Naive thymus-derived CD4-positive, alpha-beta T cell (primary cell): ENCODE data around the gene HSF2BP. TPM values are rescaled to one million over a fixed set of nuclear protein-coding genes. Genes with fewer than 3 reads are reported as not detected.
A peak's percentile ranks its signal among the peaks of the same experiment; 100 is the strongest.

Experiments used
- ATAC-seq: fragments of 150-1000 bp; cut with Tn5 transposase; 2 replicates; pipeline ENCODE4 v1.10.0; 2021; ENCODE audit warnings: mild to moderate bottlenecking, moderate library complexity
- CTCF ChIA-PET: fragments of 350-600 bp; sonication (Branson Sonifier 250); formaldehyde crosslinking; loops from one replicate; lab custom pipeline; 2021; ENCODE audit warnings: antibody characterized with exemption; lab: Charles Lee
- POLR2A ChIA-PET: fragments of 350-600 bp; sonication (Branson Sonifier 250); formaldehyde crosslinking; loops from one replicate; lab custom pipeline; 2021; ENCODE audit warnings: antibody characterized with exemption, inconsistent platforms; lab: Charles Lee
- DNase-seq, 9 donors: peaks; one replicate each; pipeline versions ENCODE4 v3.0.0 to v3.0.0-alpha.2; 2020 to 2022; ENCODE audit warnings: mixed read lengths in 1 of 9
- H3K27ac ChIP-seq: one replicate; pipeline ENCODE4 v1.7.0; 2013; ENCODE audit warnings: mild to moderate bottlenecking, low read depth, low read length, moderate library complexity
- H3K27me3 ChIP-seq, 2 donors: one replicate each; pipeline ENCODE4 v1.7.0; 2013; ENCODE audit warnings: low read length in 2 of 2, mild to moderate bottlenecking in 2 of 2, moderate library complexity in 2 of 2; ENCODE audit not compliant: control insufficient read depth in 2 of 2, insufficient read depth in 2 of 2
- H3K36me3 ChIP-seq, 3 experiments: 1 replicate in 2 of 3; 2 replicates in 1 of 3; pipeline ENCODE4 v1.7.0; 2013; ENCODE audit warnings: low read length in 3 of 3, mild to moderate bottlenecking in 3 of 3, moderate library complexity in 1 of 3; ENCODE audit not compliant: insufficient read depth in 3 of 3, control insufficient read depth in 2 of 3
- H3K4me1 ChIP-seq, 2 donors: one replicate each; pipeline ENCODE4 v1.7.0; 2013; ENCODE audit warnings: low read length in 2 of 2, mild to moderate bottlenecking in 2 of 2, moderate library complexity in 1 of 2; ENCODE audit not compliant: control insufficient read depth in 2 of 2, insufficient read depth in 2 of 2
- H3K4me3 ChIP-seq: 2 replicates; pipeline ENCODE4 v1.7.0; 2013; ENCODE audit warnings: mild to moderate bottlenecking, low read length
- H3K9me3 ChIP-seq, 3 experiments: 1 replicate in 2 of 3; 2 replicates in 1 of 3; pipeline ENCODE4 v1.7.0; 2013; ENCODE audit warnings: low read length in 3 of 3; ENCODE audit not compliant: control insufficient read depth in 2 of 3
- H3K27ac Mint-ChIP-seq, 9 donors: one replicate each; pipeline ENCODE4 v1.8.0; 2020 to 2022; ENCODE audit warnings: mixed read lengths in 9 of 9, mild to moderate bottlenecking in 8 of 9, moderate library complexity in 5 of 9, inconsistent platforms in 2 of 9
- H3K27me3 Mint-ChIP-seq, 5 donors: one replicate each; pipeline ENCODE4 v1.8.0; 2021 to 2022; ENCODE audit warnings: mixed read lengths in 5 of 5, mild to moderate bottlenecking in 1 of 5
- H3K36me3 Mint-ChIP-seq, 5 donors: one replicate each; pipeline ENCODE4 v1.8.0; 2020 to 2022; ENCODE audit warnings: mixed read lengths in 5 of 5, mild to moderate bottlenecking in 3 of 5, inconsistent platforms in 1 of 5
- H3K4me1 Mint-ChIP-seq, 7 donors: one replicate each; pipeline ENCODE4 v1.8.0; 2020 to 2022; ENCODE audit warnings: mixed read lengths in 7 of 7, mild to moderate bottlenecking in 3 of 7, inconsistent platforms in 1 of 7
- H3K4me3 Mint-ChIP-seq, 10 donors: one replicate each; pipeline ENCODE4 v1.8.0; 2020 to 2022; ENCODE audit warnings: mild to moderate bottlenecking in 10 of 10, mixed read lengths in 10 of 10, moderate library complexity in 6 of 10, inconsistent platforms in 2 of 10
- H3K9me3 Mint-ChIP-seq, 11 donors: one replicate each; pipeline ENCODE4 v1.8.0; 2020 to 2022; ENCODE audit warnings: mixed read lengths in 11 of 11, mild to moderate bottlenecking in 4 of 11, inconsistent platforms in 1 of 11, moderate library complexity in 1 of 11
- intact Hi-C, 2 donors: fragments of 100-400 bp; cut with micrococcal nuclease; formaldehyde crosslinking; loops; one replicate each; pipeline ENCODE4 v1.15.1; 2023
- polyA plus RNA-seq, 2 donors: library from polyadenylated mRNA; unstranded; fragments of 300-500 nt; fragmentation: Illumina TruSeq; gene quantifications; one replicate each; pipeline ENCODE4 v1.2.3, GENCODE V29; 2021
- total RNA-seq, 6 experiments: library from RNA in 5 of 6; stranded (reverse) in 5 of 6; gene quantifications; 1 replicate in 5 of 6; 2 replicates in 1 of 6; pipeline ENCODE4 v1.2.3 and lab custom pipeline; 2021 to 2026

HSF2BP gene
- total and polyA plus RNA-seq, 7 experiments from 2014 or later = 0.28 to 1.4 (median 0.81) TPM

DNA sequence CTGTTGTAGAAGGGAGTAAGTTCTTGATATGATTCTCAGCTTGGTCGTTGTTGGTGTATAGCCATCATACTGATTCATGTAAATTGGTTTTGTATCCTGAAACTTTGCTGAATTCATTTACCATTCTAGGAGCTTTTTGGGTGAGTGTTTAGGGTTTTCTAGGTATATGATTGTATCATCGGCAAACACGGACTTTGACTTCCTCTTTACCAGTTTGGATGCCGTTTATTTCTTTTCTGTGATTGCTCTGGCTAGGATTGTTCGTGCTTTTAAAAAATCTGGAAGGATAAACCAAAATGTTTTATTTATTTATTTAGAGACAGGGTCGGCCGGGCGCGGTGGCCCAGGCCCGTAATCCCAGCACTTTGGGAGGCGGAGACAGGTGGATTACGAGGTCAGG, 20.7 kb upstream of the HSF2BP start:
- CTCF ChIA-PET = no interaction called here
- no peaks in the 10 kb centered on the region for H3K27me3 ChIP-seq
- intact Hi-C loops = no loop called here
- H3K27ac ChIP-seq = no peak overlapping the region
- no peaks in the 10 kb centered on the region for H3K4me1 ChIP-seq
- DNase-seq (no peak), ATAC-seq (no peak)
- H3K36me3 ChIP-seq = peaks cover 15 to 82% (median 27%) of the 10 kb centered on the region in 3 experiments
- H3K9me3 ChIP-seq = no peaks in the 10 kb centered on the region
- Mint-ChIP-seq H3K27me3 (no peaks in the 10 kb centered on the region), H3K4me3 (no peak overlapping the region), H3K27ac (peak overlapping the region in 2 of 9 donors; percentile 13 to 76), H3K36me3 (peaks cover 25 to 64% (median 35%) of the 10 kb centered on the region in 5 donors), H3K9me3 (peaks cover 0 to 1% (median 0%) of the 10 kb centered on the region in 11 donors), H3K4me1 (peaks cover 6 to 18% (median 11%) of the 10 kb centered on the region in 7 donors)
- POLR2A ChIA-PET = no interaction called here
- H3K4me3 ChIP-seq = no peak overlapping the region

DNA sequence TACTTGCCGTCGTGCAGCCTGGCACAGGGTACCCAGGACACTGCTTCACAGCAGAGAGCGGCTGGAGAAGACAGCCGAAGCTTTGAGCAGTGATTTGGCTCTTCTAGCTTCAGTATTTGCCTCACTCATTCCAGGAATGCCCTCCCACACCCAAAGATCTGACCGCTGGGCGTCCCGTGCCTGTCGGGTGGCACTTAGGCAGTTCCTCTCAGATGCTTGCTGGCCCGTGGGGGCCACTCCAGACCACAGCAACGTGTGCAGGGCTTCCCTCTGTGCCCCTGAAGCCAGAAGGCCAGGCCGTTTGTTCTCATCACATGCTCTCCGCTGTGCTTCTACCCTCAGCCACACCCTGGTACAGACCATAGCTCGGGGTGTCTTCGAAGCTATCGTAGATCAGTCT, 17.1 kb upstream of the HSF2BP start:
- H3K9me3 Mint-ChIP-seq = peaks cover 0 to 1% (median 0%) of the 10 kb centered on the region in 11 donors
- no peak overlapping the region for H3K27ac Mint-ChIP-seq
- Histone ChIP-seq H3K9me3 (no peaks in the 10 kb centered on the region), H3K4me1 (no peaks in the 10 kb centered on the region), H3K36me3 (peaks cover 22 to 78% (median 29%) of the 10 kb centered on the region in 3 experiments), H3K27ac (no peak overlapping the region), H3K4me3 (no peak overlapping the region), H3K27me3 (no peaks in the 10 kb centered on the region)
- H3K27me3 Mint-ChIP-seq = no peaks in the 10 kb centered on the region
- no peak for ATAC-seq
- H3K4me1 Mint-ChIP-seq = peaks cover 2 to 23% (median 11%) of the 10 kb centered on the region in 7 donors
- peaks cover 24 to 54% (median 28%) of the 10 kb centered on the region in 5 donors for H3K36me3 Mint-ChIP-seq
- POLR2A ChIA-PET = interaction anchor here (4.2 kb wide), 1 partner anchor 17 kb away, joined by 17 read pairs; the partner anchor contains the start of genes HSF2BP and RRP1B
- CTCF ChIA-PET = no interaction called here
- intact Hi-C loops = no loop called here
- DNase-seq = no peak
- H3K4me3 Mint-ChIP-seq = no peak overlapping the region

DNA sequence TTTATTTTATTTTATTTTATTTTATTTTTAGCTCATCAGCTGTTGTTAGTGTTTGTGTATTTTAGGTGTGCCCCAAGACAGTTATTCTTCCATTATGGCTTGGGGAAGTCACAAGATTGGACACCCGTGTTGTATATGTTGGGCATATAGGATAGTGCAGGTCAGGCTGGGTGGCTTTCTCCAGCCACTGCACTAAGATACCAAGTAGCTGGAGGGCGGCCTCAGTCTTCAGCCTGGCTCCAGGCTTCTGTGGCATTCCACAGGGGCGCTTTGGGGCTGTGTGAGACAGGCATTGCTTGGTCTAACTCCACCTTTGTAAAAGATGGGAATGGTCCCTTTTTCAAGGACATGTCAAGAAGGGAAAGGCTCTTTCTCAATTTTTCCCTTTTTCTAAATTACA, 16.6 kb upstream of the HSF2BP start:
- Histone ChIP-seq H3K36me3 (peaks cover 22 to 80% (median 30%) of the 10 kb centered on the region in 3 experiments), H3K4me3 (no peak overlapping the region), H3K27me3 (no peaks in the 10 kb centered on the region), H3K27ac (no peak overlapping the region), H3K4me1 (no peaks in the 10 kb centered on the region), H3K9me3 (no peaks in the 10 kb centered on the region)
- Mint-ChIP-seq H3K27me3 (no peaks in the 10 kb centered on the region), H3K4me1 (peaks cover 2 to 23% (median 11%) of the 10 kb centered on the region in 7 donors), H3K9me3 (peaks cover 0 to 1% (median 0%) of the 10 kb centered on the region in 11 donors), H3K27ac (no peak overlapping the region), H3K36me3 (peaks cover 24 to 54% (median 28%) of the 10 kb centered on the region in 5 donors), H3K4me3 (no peak overlapping the region)
- POLR2A ChIA-PET = interaction anchor here (4.2 kb wide), 1 partner anchor 16 kb away, joined by 17 read pairs; the partner anchor contains the start of genes HSF2BP and RRP1B
- intact Hi-C loops = no loop called here
- no peak for ATAC-seq
- DNase-seq = no peak
- CTCF ChIA-PET = no interaction called here

DNA sequence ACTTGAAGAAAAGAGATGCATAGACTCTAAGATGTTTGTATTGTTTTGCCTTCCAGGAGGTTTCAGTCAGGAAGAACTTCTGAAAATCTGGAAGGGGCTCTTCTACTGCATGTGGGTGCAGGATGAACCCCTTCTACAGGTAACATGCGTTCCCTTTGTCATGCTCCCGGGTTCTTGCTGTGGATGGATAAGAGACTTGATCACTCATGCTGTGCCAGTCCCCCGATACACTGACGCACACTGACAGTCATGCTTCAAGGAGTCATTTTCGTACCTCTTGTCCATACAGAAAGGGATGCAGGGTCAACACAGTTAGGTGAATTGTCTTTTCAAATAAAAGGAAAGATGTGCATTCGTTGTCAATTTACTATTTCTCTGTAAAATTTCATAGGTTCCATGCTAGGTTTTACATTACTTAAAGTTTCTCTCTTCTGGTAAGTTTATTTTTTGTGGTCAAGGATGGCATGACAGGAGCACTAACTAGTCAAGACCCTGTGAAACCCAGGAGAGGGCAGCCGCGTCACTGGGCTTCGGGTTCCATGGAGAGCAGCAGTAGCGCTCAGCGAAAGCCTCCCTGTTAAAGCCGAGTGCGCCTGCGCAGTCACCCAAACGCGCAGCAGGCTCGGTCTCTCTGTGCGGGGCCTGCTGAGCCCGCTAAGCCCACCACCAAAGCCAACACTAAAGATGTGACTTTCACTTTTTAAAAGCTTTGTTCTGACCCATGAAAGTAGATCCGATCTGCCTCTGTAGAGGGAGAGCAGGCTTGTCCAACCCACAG, 10.7 kb upstream of the HSF2BP start:
- no peaks in the 10 kb centered on the region for H3K4me1 ChIP-seq
- H3K9me3 ChIP-seq = no peaks in the 10 kb centered on the region
- peak overlapping the region in 2 of 9 donors; percentile 6 to 28 for H3K27ac Mint-ChIP-seq
- H3K9me3 Mint-ChIP-seq = peaks cover 0 to 6% (median 0%) of the 10 kb centered on the region in 11 donors
- H3K4me3 ChIP-seq = no peak overlapping the region
- CTCF ChIA-PET = no interaction called here
- H3K36me3 ChIP-seq = peaks cover 6 to 72% (median 16%) of the 10 kb centered on the region in 3 experiments
- H3K4me3 Mint-ChIP-seq = peak overlapping the region in 1 of 10 donors; percentile 56
- intact Hi-C loops = loop anchor here in 1 of 2 donors (10.0 kb wide), 3 partner anchors 45 to 695 kb away; partner anchors contain the start of genes CSTB, PDXK and PKNOX1
- POLR2A ChIA-PET = no interaction called here
- no peaks in the 10 kb centered on the region for H3K27me3 ChIP-seq
- no peak for DNase-seq
- H3K27ac ChIP-seq = no peak overlapping the region
- no peaks in the 10 kb centered on the region for H3K27me3 Mint-ChIP-seq
- H3K4me1 Mint-ChIP-seq = peaks cover 16 to 42% (median 34%) of the 10 kb centered on the region in 7 donors
- ATAC-seq = no peak
- peaks cover 14 to 39% (median 31%) of the 10 kb centered on the region in 5 donors for H3K36me3 Mint-ChIP-seq

DNA sequence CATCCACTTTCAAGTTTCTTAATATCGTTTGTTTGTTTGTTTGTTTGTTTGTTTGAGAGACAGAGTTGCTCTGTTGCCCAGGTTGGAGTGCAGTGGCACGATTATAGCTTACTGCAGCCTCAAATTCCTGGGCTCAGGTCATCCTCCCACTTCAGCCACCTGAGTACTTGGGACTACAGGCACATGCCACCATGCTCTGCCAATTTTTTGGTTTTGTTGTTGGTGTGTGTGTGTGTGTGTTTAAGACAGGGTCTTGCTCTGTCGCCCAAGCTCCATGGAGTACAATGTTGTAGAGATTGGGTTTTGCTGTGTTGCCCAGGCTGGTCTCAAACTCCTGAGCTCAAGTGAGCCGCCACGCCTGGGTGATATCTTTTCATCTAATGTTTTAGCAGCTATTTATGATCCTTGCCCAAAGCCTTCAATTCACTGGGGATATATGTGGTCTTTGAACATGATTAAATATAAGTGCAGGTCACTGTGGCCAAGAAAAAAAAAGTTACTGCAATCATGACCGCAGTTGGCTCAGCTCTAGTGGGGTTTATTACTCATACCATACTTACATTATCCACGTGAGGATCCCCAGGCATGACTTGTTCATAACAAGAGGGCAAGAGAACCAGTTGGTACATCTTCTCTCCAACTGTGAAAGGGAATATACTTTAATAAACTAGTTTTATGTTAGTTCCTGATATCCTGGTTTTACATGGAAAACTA, 8.1 kb upstream of the HSF2BP start:
- Mint-ChIP-seq H3K9me3 (peaks cover 0 to 6% (median 0%) of the 10 kb centered on the region in 11 donors), H3K36me3 (peaks cover 7 to 47% (median 33%) of the 10 kb centered on the region in 5 donors), H3K4me1 (peaks cover 34 to 63% (median 46%) of the 10 kb centered on the region in 7 donors), H3K27me3 (no peaks in the 10 kb centered on the region), H3K27ac (peak overlapping the region in 2 of 9 donors; percentile 30 to 59), H3K4me3 (peak overlapping the region in 6 of 10 donors; percentile 2 to 54 (median 28))
- Histone ChIP-seq H3K36me3 (peaks cover 14 to 73% (median 16%) of the 10 kb centered on the region in 3 experiments), H3K9me3 (no peaks in the 10 kb centered on the region), H3K27me3 (no peaks in the 10 kb centered on the region), H3K4me1 (peaks cover 0 to 4% of the 10 kb centered on the region in 2 donors), H3K27ac (no peak overlapping the region), H3K4me3 (no peak overlapping the region)
- ATAC-seq (no peak), DNase-seq (no peak)
- CTCF ChIA-PET = no interaction called here
- POLR2A ChIA-PET = no interaction called here
- intact Hi-C loops = loop anchor here in 1 of 2 donors (10.0 kb wide), 3 partner anchors 47 to 693 kb away; partner anchors contain the start of genes CSTB, PDXK and PKNOX1

DNA sequence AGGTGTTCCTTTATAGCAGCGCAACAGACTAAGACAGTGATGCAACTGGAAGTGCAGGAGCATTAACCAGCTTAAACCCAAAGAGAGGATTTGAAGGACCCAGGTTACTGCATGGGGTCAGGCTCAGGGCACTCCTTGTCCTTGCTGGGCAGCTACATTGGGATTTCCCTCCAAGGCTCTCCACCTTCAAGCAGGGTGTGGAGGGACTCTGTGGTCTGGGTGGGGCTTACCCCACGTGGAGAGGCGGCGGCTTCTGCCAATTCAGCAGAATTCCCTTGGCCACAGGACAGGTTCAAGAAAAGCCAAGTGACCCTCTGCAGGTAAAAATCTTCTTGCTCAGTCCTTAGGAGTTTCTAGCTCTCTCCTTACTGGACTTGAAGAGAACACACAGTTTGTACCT, 6.6 kb upstream of the HSF2BP start:
- Histone ChIP-seq H3K27me3 (no peaks in the 10 kb centered on the region), H3K27ac (no peak overlapping the region), H3K36me3 (peaks cover 7 to 68% (median 14%) of the 10 kb centered on the region in 3 experiments), H3K4me1 (peaks cover 9 to 18% of the 10 kb centered on the region in 2 donors), H3K4me3 (no peak overlapping the region), H3K9me3 (no peaks in the 10 kb centered on the region)
- ATAC-seq (no peak), DNase-seq (no peak)
- ChIA-PET POLR2A (no interaction called here), CTCF (no interaction called here)
- Mint-ChIP-seq H3K4me1 (peaks cover 45 to 78% (median 61%) of the 10 kb centered on the region in 7 donors), H3K4me3 (peak overlapping the region in 3 of 10 donors; percentile 6 to 46 (median 44)), H3K27me3 (no peaks in the 10 kb centered on the region), H3K9me3 (peaks cover 0 to 6% (median 0%) of the 10 kb centered on the region in 11 donors), H3K36me3 (peaks cover 13 to 54% (median 40%) of the 10 kb centered on the region in 5 donors), H3K27ac (peak overlapping the region in 1 of 9 donors; percentile 28)
- intact Hi-C loops = loop anchor here in 1 of 2 donors (10.0 kb wide), 3 partner anchors 49 to 691 kb away; partner anchors contain the start of genes CSTB, PDXK and PKNOX1
